NCI-H128 (cell line): ENCODE measurements around the gene ZNF622.

ENCODE experiments used
- DNase-seq: peaks from one replicate; lab custom pipeline; 2025; ENCODE audit not compliant: unreplicated experiment; lab: John Stamatoyannopoulos, UW

Gene ZNF622, protein sequence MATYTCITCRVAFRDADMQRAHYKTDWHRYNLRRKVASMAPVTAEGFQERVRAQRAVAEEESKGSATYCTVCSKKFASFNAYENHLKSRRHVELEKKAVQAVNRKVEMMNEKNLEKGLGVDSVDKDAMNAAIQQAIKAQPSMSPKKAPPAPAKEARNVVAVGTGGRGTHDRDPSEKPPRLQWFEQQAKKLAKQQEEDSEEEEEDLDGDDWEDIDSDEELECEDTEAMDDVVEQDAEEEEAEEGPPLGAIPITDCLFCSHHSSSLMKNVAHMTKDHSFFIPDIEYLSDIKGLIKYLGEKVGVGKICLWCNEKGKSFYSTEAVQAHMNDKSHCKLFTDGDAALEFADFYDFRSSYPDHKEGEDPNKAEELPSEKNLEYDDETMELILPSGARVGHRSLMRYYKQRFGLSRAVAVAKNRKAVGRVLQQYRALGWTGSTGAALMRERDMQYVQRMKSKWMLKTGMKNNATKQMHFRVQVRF

DNA sequence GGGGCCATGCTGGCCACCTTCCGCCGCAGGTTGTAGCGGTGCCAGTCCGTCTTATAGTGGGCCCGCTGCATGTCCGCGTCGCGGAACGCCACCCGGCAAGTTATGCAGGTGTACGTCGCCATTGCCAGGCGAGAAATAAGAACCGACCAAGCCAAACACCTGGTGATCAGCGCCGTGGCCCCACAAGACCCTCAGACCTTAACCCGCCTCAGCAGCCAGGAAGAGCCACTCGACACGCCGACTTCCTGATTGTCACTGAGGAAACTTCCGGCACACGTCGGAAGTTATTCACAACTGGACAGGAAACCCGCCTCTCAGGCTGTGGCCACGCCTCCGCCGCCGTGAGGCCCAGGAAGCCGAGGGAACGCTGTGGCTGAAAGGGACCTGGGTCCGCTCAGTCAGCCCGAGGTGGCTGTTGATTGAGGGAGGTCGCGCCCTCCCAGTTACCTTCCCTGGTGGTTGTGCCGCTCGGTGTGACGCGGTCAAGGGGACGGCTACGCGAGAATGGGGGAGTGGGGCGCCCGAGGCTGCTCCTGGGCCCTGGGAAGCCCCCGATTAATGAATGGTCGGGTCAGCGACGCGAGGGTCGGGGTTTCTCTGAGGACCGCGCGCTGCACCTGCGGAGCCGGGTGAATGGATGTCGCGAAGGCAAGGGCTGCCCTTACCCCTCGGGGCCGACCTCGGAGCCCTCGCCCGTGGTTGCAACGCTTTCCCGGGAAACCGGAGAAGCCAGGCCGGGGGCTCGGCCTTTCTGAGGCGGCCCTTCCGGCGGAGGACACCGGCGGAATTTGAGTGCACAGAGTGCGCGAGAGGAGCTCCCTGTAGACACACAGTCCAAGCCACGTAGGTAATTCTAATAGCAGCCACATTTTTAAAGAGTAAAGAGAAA lies at the start of gene ZNF622:
Gene ZNF622, minus strand, starts transcription at position 257 of the 889 bp plus-strand sequence. Its CDS starts 135 bp downstream, at position 122.
- DNase-seq = peak; percentile 94

DNA sequence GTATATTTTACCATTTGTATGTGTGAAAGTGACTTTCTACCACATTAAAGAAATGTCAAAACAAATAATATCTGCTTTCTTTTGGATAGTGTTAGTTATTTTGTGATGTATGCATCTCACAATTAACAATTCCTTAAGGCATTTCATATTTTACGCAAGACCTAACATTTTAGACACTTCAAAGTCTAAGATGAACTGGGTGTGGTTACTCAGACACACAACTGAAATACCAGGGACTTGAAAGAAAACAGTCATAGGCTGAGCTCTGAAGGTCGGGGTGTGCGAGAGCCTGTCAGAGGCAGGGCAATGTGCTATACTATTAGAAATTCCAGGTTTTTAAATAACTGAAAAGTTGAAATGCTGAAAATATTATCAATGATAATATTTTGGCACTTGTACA lies 44.5 kb upstream of the ZNF622 start:
- DNase-seq = no peak

DNA sequence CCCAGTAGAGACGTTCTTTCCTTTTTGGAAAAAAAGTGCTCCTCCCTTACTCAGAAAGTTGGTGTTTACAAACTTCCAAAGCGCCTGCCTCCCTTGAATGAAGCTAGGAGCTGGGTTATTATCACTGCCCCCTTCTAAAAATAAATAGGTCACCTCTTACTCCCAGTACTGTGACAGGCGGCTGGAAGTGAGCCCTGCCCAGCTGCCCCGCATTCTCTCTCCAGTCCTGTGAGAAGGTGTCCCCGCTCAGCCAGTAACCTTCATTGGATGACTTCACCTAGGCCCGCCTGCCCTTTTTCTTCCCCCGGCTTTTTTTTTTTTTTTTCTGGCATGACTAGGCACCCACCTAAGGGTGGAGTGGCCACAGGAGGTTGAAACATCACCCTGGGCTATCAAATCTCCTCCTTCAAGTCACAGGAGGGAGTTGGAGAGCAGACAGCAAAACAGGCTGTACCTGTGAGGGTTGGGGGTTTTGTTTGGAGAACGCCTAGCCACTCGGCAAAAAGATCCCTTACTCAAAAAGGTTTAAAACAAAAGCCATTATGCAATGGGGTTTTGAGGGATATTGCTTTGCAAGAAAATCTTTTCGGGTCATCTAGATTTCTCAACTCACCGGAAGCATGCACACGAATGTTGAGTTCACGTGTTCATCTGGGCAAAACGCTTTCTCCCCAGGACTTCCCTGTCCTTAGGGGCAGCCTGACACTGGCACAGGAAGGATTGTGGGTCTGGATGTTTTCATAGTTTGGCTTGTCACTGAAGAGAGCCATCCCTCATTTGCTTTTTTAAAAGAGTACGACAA lies 43.3 kb upstream of the ZNF622 start:
- no peak for DNase-seq

DNA sequence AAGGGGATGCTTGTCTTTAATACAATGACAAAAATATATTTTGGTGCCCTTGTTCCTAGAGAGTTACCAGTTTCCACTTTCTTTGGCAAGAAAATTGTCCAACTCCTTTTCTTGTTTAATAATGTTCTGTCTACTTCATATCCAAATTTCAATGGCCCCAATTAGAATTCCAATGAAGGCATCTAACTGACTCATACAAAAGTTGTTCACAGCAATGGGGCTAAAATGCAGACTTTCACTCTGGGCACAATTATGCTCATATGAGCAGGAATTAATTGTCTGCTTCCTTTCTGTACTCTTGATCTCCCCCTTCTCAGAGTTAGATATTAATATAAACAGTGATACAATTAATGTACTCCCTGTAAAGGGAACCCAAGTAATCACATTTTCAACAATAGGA lies 42.1 kb upstream of the ZNF622 start:
- DNase-seq = no peak

DNA sequence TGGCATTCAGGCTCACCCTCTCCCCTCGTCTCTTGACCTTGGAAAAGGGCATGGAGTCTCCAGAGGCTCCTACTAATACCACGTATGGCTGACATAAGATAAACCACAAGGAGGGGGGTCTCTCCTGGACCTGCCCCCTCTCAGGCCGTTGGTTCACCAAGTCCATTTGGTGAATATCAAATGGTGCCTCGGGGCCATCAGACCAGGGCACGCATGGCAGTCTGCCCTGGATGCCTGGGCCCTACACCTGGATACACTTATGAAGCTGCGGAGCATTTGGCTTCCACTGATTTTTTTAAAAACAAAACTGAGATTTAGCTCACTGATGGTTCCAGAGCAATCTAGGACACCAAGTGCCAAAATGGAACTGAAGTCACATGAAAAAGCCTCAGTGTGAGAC lies 40.3 kb upstream of the ZNF622 start:
- no peak for DNase-seq

DNA sequence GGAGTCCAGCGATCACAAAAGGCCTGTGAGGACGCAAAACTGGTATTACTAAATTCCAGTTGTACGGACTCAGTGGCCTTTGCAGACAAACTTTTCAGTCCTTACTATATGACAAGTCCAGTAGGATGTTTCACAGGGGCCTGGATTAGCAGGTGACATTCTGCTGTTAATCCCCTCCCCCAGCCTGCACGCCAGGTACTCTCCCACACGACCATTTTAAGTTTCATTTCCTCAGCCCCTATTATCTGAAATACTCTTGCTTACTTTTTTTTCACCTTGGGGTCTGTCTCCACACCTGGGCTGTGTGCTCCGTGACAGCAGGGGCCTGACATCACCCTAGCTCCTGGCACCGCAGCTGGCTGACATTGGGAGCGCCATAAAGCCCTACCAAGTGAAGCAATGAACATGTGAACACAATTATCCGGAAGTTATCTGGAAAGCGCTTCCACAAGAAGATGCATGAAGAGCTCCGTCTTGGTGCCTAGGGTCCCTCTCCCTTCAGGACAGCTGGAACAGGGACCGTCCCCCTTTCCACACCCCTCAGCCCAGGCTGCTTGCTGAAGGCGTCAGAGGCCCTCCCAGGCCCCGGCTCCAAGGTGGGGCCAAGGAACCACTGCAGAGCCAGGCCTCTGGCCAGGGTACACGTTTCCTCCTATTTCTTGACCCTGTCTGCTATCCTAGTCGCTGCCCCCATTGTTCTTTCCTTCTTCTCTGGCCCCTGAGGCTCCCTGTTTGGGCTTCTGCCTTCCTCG lies 39.7 kb upstream of the ZNF622 start:
- no peak for DNase-seq

DNA sequence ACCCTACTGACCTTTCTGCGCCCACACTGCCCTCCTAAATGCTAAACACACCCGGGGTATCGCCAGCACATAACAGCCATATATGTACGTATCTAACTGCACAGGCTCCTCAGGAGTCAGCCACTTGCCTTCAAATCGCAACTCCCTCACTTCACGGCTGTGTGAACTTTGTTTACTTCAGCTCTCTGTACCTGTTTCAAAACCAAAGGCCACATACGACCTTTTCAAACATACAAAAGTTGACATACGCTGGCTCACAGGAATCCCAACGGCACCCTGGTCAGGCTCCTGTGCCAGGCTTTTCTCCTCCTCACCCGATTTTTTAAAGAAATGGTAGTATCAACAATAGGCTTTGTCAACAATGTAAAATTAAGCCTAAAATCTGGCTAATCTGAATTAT lies 39.0 kb upstream of the ZNF622 start:
- DNase-seq = no peak

DNA sequence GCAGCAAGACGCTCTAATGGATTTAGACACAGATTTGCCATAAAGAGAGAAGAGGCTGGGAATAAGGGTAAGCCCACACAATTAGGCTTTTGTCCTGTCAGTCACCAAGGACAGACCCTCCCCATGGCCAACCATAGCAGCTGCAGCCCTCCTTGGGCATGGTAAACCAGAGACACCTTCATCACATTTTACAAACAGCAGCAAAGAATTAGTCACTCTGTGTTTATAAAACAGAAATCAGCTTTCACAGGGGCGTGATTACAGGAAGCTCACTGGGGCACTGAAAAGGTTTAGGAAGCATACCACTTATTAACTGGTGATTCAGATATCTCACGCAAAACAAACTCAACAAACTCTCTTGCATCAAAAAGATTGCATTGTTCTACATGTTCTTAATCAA lies 37.3 kb upstream of the ZNF622 start:
- no peak for DNase-seq

DNA sequence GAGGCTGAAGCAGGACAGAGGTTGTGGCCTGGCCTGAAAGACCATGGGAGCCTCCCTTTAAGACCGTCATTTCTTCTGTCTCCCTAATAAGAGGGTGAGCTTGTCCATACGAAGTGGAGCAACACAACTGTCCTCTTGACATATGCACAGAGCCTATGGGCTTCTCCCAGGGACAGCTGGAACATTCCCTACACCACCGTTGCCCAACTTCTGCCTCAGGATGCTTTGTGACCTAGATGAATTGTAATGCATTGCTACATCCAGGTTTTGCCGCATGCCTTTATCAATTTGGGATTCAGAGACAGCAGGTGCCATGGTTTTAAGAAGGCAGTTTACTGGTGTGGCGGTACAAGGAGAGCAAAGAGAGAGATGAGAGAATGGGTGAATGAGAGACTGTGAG lies 34.4 kb upstream of the ZNF622 start:
- no peak for DNase-seq

DNA sequence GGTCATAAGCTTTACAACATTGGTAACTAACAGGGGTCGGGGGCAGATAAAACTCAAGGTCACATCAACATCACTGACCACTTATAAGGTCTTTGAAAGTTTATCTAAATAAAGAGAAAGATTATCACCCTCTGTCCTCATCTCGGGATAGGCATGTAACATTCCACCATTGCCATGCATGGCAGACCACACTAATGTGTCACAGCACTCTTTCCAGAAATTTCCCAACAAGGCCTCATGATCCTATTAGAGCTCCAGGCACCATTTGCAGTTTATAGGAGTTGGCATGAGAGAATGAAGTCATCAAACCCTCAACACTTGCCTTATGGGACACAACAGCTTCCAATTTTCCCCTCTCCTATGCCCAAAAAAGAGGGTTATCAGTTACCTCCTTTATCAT lies 31.9 kb upstream of the ZNF622 start:
- no peak for DNase-seq

DNA sequence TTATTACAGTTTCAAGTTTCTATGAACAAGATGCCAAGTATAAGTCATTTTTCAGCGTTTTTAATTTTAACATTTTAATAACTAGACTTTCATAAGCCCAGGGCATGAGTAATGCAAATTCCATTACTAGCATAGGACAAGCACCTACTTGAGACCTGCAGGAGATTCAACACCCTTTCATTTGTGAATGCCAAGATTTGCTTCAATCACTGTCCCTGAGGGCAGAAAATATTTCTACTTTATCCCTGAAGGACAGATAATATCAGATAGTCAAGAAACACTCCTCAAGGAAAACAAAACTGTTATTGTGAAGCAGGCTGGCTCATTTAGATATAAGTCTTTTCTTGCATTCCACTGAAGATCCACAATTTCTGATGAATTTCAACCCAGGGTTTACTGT lies 27.7 kb upstream of the ZNF622 start:
- no peak for DNase-seq

DNA sequence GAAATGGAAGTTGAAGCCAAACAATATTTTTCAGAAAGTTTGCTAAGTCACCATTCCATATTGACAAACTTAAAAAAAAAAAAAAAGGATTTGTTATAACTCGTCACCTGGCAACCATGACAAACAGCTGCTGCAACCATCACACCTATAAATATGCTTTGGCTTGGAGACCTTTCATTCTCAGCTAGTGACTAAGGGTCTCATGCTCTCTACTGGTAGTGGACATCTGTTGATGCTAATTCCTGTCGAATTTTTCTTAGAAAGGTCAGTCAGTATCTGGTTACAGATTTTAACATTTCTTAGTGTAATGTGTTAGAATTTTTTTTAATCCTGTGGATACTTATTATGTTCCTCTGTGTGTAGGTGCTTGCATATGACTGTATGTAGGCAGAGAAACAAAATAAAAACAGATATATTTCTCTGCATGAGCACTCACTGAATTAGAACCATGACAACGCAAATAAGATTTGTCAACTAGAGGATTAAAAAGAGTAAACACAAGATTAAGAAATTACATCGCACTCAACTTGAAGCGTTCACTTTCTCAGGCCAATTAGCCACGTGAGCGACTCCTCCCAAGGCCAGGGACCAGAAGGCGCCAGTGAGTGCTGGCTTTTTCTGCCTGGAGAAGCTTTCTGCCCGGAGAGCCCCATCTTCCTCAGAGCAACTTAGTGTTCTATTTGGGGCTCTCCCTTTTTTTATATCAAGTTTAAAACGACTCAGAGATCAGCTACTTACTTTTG lies 27.0 kb upstream of the ZNF622 start:
- DNase-seq = no peak

DNA sequence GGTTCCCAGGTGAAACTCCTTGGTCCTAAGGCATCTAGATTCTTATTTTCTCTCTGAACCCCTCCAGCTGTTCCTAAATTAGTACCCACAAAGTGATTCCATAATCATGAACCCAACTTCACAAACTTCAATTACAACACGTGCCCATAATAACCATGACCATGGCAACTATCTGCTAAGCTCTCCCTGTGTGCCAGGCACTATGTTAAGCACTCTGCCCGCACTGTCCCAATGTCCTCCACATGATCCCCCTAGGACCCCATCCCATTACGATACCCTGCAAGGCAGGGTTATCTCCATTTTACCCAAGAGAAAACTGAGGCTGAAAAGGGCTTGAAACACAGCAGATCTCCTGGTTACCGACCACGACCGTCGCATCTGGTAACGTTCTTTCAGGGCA lies 25.3 kb upstream of the ZNF622 start:
- DNase-seq = no peak

DNA sequence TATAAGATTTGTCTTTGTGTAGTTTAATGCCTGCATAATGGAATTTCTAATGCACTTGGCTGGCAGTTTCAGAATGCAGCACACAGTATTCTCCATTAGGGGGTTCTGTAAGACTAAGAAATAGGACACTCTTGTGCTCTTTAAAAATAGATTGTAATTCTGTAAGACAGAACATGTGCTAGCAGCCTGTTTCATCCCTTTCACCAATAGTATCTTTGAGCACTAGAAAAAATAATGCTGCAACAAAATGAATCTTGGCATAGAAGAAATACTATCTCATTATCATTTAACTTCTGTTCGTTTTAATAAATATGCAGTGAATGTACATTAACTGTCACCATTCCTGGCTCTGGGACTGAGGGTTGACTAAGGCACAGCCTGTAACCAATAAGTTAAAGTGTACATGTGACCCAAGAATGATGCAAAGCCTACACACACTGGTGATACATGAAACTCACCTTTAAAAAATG lies 23.8 kb upstream of the ZNF622 start:
- peak; percentile 4 for DNase-seq

DNA sequence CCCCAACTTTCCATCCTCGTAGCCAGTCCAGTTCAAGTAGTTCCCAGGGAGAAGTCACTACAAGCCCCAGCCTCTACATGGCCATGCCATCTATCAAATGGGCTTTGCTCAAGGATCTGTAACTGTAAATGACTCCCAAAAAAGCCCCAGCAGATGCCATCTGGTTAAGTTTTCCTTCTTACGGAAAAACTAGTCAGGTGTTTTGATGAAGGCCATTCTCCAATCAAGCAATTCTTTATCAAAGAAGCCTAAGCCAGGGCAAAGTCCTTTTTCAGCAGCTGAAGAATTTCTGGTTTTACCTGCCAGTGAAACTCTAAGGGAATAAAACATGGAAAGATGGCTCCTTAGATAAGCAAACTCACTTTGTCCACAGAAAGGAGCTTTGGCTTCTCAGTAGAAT lies 21.9 kb upstream of the ZNF622 start:
- no peak for DNase-seq

DNA sequence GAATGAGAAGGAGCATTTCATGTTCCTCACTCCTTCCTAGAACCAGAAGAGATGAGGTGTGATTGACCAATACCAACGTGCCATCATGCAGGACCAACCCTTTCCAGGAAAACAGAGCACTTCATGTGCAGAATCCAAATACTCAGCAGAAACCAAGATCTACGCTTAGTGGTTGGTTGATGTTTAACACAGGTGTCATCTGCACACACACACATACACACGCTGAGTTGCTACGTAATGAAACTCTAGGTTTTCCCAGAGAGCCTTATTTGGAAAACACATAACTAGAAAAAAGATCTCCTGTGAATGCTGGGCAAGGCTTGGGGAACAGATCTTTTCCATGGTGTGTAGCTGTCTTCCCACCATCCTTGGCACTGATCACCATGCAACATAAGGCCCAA lies 21.1 kb upstream of the ZNF622 start:
- DNase-seq = no peak

DNA sequence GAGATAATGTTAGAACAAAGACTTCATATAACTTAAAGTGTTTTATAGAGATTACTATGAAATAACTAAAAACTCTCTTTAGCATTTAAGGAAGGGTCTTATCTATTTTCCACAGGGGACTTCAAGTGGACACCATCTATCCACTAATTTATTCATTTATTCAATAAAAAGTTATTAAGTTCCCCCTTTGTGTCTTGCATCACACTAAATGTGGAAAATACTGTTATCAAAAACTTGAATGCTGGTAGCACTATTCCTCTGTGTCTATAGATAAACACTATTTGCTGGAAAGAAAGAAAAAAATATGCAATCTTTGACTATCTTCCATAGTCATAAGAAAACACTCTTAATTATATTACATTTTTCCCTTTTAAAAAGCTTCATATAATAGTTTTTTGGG lies 20.1 kb upstream of the ZNF622 start:
- no peak for DNase-seq

DNA sequence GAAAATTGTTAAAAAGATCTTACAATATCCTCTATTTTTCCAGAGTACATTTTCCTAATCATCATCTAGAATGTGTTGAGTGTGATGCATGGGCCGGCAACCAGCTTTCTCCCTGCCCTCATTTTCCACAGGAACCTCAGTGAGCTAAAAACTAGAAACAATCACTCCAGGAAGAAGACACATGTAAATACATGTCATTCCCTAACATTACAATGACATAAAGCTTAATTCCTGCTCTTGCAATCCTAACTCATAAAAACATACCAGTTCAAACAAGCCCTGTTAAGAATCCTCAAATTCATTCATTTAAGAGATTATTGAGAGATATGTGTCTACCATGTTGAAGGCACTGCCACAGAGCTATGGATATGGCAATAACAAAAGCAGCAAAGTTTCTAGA lies 18.5 kb upstream of the ZNF622 start:
- no peak for DNase-seq

DNA sequence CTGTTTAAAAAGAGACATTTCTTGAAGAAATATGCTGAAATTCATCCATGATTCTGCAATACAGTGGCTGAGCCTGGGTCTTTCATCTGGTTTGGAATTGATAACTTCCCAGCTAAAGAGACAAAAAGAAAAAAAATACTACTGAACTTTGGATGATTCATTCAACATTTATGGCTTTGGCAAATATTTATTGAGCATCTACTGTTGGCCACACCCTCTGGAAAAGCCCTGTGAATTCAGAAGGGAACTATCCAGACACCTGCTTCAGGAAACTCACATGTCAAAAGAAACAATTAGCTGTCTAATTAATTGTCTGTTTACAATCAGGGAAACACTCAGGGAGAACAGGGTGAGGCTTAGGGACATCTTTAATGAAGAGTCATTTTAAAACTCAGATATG lies 17.8 kb upstream of the ZNF622 start:
- no peak for DNase-seq

DNA sequence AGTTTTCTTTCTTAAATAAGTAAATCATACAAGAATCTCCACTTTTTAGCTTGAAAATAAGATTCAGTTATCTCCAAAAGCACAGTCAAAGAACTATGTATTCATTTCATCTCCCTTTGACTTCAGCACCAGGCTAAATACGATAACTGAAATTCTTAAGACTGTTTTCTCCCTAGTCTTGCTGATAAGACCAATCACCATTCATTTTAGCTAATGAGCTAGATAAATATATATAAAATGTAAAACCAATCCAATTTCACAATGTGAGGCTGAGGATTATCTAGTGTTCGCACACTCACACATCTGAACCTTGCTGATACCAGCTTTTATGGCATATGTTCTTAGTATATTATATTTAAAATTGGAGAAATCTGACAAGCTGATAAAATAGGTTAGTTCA lies 17.3 kb upstream of the ZNF622 start:
- DNase-seq = no peak
